ENCODE measurements around the gene HMCN1. TPM values are rescaled to one million over a fixed set of nuclear protein-coding genes. Genes with fewer than 3 reads are reported as not detected.

HMCN1 gene
- total RNA-seq, 1 experiment from 2014 or later = 14.9 TPM

GRCh38 chr1:185974367-185975170, 240.4 kb downstream of the HMCN1 start:
- in situ Hi-C loops (cut with HindIII; ENCODE audit: low sequenced_read_pairs) = no loop called here
- no peak for DNase-seq (ENCODE audit: low spot score)

- no peak for DNase-seq (ENCODE audit: low spot score)
- in situ Hi-C loops (cut with HindIII; ENCODE audit: low sequenced_read_pairs) = no loop called here
Measured at GRCh38 chr1:185980891-185981290, 246.7 kb downstream of the HMCN1 start.

- in situ Hi-C loops (cut with HindIII; ENCODE audit: low sequenced_read_pairs) = no loop called here
- no peak for DNase-seq (ENCODE audit: low spot score)
Measured at GRCh38 chr1:185984113-185984836, 250.1 kb downstream of the HMCN1 start.

- in situ Hi-C loops (cut with HindIII; ENCODE audit: low sequenced_read_pairs) = no loop called here
- no peak for DNase-seq (ENCODE audit: low spot score)
Measured at GRCh38 chr1:185987611-185988321, 253.6 kb downstream of the HMCN1 start.

GRCh38 chr1:185990565-185990964, 256.4 kb downstream of the HMCN1 start:
- DNase-seq (ENCODE audit: low spot score) = no peak
- in situ Hi-C loops (cut with HindIII; ENCODE audit: low sequenced_read_pairs) = no loop called here

- in situ Hi-C loops (cut with HindIII; ENCODE audit: low sequenced_read_pairs) = no loop called here
- DNase-seq (ENCODE audit: low spot score) = no peak
Measured at GRCh38 chr1:185991266-185991665, 257.1 kb downstream of the HMCN1 start.

GRCh38 chr1:185996211-185996610, 262.0 kb downstream of the HMCN1 start:
- no peak for DNase-seq (ENCODE audit: low spot score)
- in situ Hi-C loops (cut with HindIII; ENCODE audit: low sequenced_read_pairs) = no loop called here

GRCh38 chr1:185998391-185998790, 264.2 kb downstream of the HMCN1 start:
- in situ Hi-C loops (cut with HindIII; ENCODE audit: low sequenced_read_pairs) = no loop called here
- DNase-seq (ENCODE audit: low spot score) = no peak

GRCh38 chr1:186002406-186002805, 268.2 kb downstream of the HMCN1 start:
- DNase-seq (ENCODE audit: low spot score) = no peak
- in situ Hi-C loops (cut with HindIII; ENCODE audit: low sequenced_read_pairs) = no loop called here

- no peak for DNase-seq (ENCODE audit: low spot score)
- in situ Hi-C loops (cut with HindIII; ENCODE audit: low sequenced_read_pairs) = no loop called here
Measured at GRCh38 chr1:186009039-186009737, 275.0 kb downstream of the HMCN1 start.

- in situ Hi-C loops (cut with HindIII; ENCODE audit: low sequenced_read_pairs) = no loop called here
- DNase-seq (ENCODE audit: low spot score) = no peak
Measured at GRCh38 chr1:186014370-186015037, 280.3 kb downstream of the HMCN1 start.

- no peak for DNase-seq (ENCODE audit: low spot score)
- in situ Hi-C loops (cut with HindIII; ENCODE audit: low sequenced_read_pairs) = no loop called here
Measured at GRCh38 chr1:186016856-186017255, 282.7 kb downstream of the HMCN1 start.

- no peak for DNase-seq (ENCODE audit: low spot score)
- in situ Hi-C loops (cut with HindIII; ENCODE audit: low sequenced_read_pairs) = no loop called here
Measured at GRCh38 chr1:186022184-186022583, 288.0 kb downstream of the HMCN1 start.

- in situ Hi-C loops (cut with HindIII; ENCODE audit: low sequenced_read_pairs) = no loop called here
- DNase-seq (ENCODE audit: low spot score) = no peak
Measured at GRCh38 chr1:186026946-186027345, 292.8 kb downstream of the HMCN1 start.

GRCh38 chr1:186027621-186028020, 293.4 kb downstream of the HMCN1 start:
- in situ Hi-C loops (cut with HindIII; ENCODE audit: low sequenced_read_pairs) = no loop called here
- DNase-seq (ENCODE audit: low spot score) = no peak

GRCh38 chr1:186030453-186030852, 296.3 kb downstream of the HMCN1 start:
- DNase-seq (ENCODE audit: low spot score) = no peak
- in situ Hi-C loops (cut with HindIII; ENCODE audit: low sequenced_read_pairs) = no loop called here

- in situ Hi-C loops (cut with HindIII; ENCODE audit: low sequenced_read_pairs) = no loop called here
- DNase-seq (ENCODE audit: low spot score) = no peak
Measured at GRCh38 chr1:186033847-186034271, 299.7 kb downstream of the HMCN1 start.

GRCh38 chr1:186042230-186042629, 308.0 kb downstream of the HMCN1 start:
- in situ Hi-C loops (cut with HindIII; ENCODE audit: low sequenced_read_pairs) = no loop called here
- DNase-seq (ENCODE audit: low spot score) = no peak

- in situ Hi-C loops (cut with HindIII; ENCODE audit: low sequenced_read_pairs) = no loop called here
- no peak for DNase-seq (ENCODE audit: low spot score)
Measured at GRCh38 chr1:186043296-186043695, 309.1 kb downstream of the HMCN1 start.

Measured in G401 (cell line).